PC-9 (cell line): ENCODE data around the gene HRNR.

Experiments
- CTCF ChIP-seq: fragments of 200-600 bp; sonication (generic); conservative IDR thresholded peaks from 2 replicates; pipeline ENCODE4 v1.6.1; 2017; ENCODE audit warnings: mixed run types, antibody characterized with exemption, mild to moderate bottlenecking, moderate library complexity
- EZH2 ChIP-seq: fragments of 200-600 bp; sonication (generic); IDR thresholded peaks from 2 replicates; pipeline ENCODE4 v1.8.0; 2017; ENCODE audit warnings: antibody characterized with exemption, low read depth

- TF ChIP-seq CTCF (no peak), EZH2 (no peak)
These were observed 33.4 kb downstream of the HRNR start for GRCh38 chr1:152190589-152190988.
